22Rv1 (cell line): ENCODE data around the gene STRBP.

Experiments
- ZFX ChIP-seq: fragments of 450-650 bp; IDR thresholded peaks from 2 replicates; pipeline ENCODE4 v1.6.1; 2017; ENCODE audit warnings: antibody characterized with exemption, borderline replicate concordance
- TF ChIP-seq, protein P1 (sequence below): fragments of 450-650 bp; IDR thresholded peaks from 2 replicates; pipeline ENCODE4 v1.5.1; 2017; ENCODE audit warnings: mild to moderate bottlenecking

DNA sequence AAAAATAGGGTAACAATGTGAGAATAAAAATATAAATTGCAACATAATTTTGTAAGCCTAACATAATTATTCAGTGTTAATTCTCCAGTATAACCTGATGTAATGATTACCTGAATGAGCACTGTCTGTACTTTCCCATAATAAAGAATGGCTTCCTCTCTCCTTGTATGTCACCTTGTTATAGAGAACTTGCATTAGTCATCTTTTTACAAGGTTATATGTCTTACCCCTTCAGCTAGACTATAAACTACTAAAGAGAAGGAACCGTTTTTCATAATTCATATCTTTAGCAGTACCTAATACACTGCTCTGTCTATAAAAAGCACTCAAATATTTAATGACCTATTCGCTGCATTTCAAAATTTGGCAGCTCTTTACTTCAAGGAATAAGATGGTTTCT, 19.8 kb downstream of the STRBP start:
- TF ChIP-seq, protein P1, sequence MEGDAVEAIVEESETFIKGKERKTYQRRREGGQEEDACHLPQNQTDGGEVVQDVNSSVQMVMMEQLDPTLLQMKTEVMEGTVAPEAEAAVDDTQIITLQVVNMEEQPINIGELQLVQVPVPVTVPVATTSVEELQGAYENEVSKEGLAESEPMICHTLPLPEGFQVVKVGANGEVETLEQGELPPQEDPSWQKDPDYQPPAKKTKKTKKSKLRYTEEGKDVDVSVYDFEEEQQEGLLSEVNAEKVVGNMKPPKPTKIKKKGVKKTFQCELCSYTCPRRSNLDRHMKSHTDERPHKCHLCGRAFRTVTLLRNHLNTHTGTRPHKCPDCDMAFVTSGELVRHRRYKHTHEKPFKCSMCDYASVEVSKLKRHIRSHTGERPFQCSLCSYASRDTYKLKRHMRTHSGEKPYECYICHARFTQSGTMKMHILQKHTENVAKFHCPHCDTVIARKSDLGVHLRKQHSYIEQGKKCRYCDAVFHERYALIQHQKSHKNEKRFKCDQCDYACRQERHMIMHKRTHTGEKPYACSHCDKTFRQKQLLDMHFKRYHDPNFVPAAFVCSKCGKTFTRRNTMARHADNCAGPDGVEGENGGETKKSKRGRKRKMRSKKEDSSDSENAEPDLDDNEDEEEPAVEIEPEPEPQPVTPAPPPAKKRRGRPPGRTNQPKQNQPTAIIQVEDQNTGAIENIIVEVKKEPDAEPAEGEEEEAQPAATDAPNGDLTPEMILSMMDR: no peak
- TF ChIP-seq ZFX: no peak
